SKM-1 treated with dmso at 0.1 percent for 144 hours (cell line): ENCODE data around the gene NSUN7.
"Not testable (repeated sequence)": the region's sequence is repeated elsewhere in the genome, so short reads cannot be mapped to it uniquely, and the experiment has no call there.

ENCODE experiments used
- DNase-seq: peaks from one replicate; lab custom pipeline; 2025; ENCODE audit not compliant: unreplicated experiment; lab: John Stamatoyannopoulos, UW

The NSUN7 gene

GRCh38 chr4:40749717-40750460 is at the start of gene NSUN7:
NSUN7 (plus strand) TSS chr4:40749955; CDS start chr4:40750694, 739 bp downstream.
- no peak for DNase-seq

- no peak for DNase-seq
Measured at GRCh38 chr4:40702137-40702799, 47.5 kb upstream of the NSUN7 start.

- DNase-seq: no peak
Measured at GRCh38 chr4:40702800-40703151, 47.0 kb upstream of the NSUN7 start.

- DNase-seq: no peak
Measured at GRCh38 chr4:40704073-40704472, 45.7 kb upstream of the NSUN7 start.

- peak; percentile 83 for DNase-seq
Measured at GRCh38 chr4:40710484-40711254, 39.1 kb upstream of the NSUN7 start.

- DNase-seq: not testable (repeated sequence)
Measured at GRCh38 chr4:40713001-40713400, 36.8 kb upstream of the NSUN7 start.

GRCh38 chr4:40713798-40714197 is 36.0 kb upstream of the NSUN7 start:
- no peak for DNase-seq

GRCh38 chr4:40718586-40718985 is 31.2 kb upstream of the NSUN7 start:
- no peak for DNase-seq

- DNase-seq: peak; percentile 62
Measured at GRCh38 chr4:40719008-40719623, 30.6 kb upstream of the NSUN7 start.

GRCh38 chr4:40720351-40720750 is 29.4 kb upstream of the NSUN7 start:
- DNase-seq: no peak

GRCh38 chr4:40720916-40721315 is 28.8 kb upstream of the NSUN7 start:
- peak; percentile 59 for DNase-seq

GRCh38 chr4:40721730-40722171 is 28.0 kb upstream of the NSUN7 start:
- DNase-seq: no peak

GRCh38 chr4:40722576-40723161 is 27.1 kb upstream of the NSUN7 start:
- DNase-seq: peak; percentile 28

GRCh38 chr4:40723728-40724127 is 26.0 kb upstream of the NSUN7 start:
- no peak for DNase-seq

GRCh38 chr4:40728333-40728732 is 21.4 kb upstream of the NSUN7 start:
- DNase-seq: no peak

- no peak for DNase-seq
Measured at GRCh38 chr4:40729555-40729954, 20.2 kb upstream of the NSUN7 start.

- no peak for DNase-seq
Measured at GRCh38 chr4:40730091-40730679, 19.6 kb upstream of the NSUN7 start.

GRCh38 chr4:40731361-40731760 is 18.4 kb upstream of the NSUN7 start:
- peak; percentile 37 for DNase-seq

GRCh38 chr4:40731792-40732245 is 17.9 kb upstream of the NSUN7 start:
- peak; percentile 95 for DNase-seq

- DNase-seq: no peak
Measured at GRCh38 chr4:40733752-40734151, 16.0 kb upstream of the NSUN7 start.

GRCh38 chr4:40734497-40734896 is 15.3 kb upstream of the NSUN7 start:
- no peak for DNase-seq
